ENCODE data around the gene TSPEAR.
A peak's percentile ranks its signal among the peaks of the same experiment; 100 is the strongest.

The TSPEAR gene

DNA sequence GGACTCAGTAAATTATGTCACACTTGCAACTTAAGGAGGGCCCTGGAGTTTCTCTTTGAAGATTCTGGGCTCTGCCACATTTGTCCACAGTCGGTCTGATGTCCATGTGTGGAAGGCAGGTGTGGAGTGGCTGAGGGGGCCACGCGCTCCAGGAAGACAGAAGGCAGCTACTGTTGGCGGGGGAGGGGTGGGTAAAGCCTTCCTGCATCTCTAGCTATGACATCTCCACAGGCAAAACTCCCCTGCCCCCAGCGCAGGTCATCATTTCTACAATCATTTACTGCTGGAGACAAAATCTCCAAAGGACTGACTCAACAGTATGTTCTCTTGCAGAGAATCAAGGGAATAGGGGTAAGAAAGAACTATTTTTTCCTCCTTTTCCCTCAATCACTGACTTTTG, 11.4 kb upstream of the TSPEAR start:
- H3K4me3 ChIP-seq (ENCODE audit: insufficient read depth, low read depth, low read length), result no peak overlapping the region
- H3K27ac ChIP-seq (ENCODE audit: insufficient read depth, low read depth, low read length, poor library complexity, severe bottlenecking), result peak overlapping the region; percentile 47
- no peaks in the 10 kb centered on the region for H3K9me3 ChIP-seq (ENCODE audit: control insufficient read depth, low read length)
- peaks cover 10% of the 10 kb centered on the region for H3K27me3 ChIP-seq (ENCODE audit: control insufficient read depth, insufficient read depth, low read length, poor library complexity, severe bottlenecking)
- WGBS, 2 experiments, result 66 to 75% methylated on average over 5 of the region's 5 CpGs
- H3K4me1 ChIP-seq (ENCODE audit: control insufficient read depth, insufficient read depth, low read length), result peaks cover 10% of the 10 kb centered on the region
- no peaks in the 10 kb centered on the region for H3K36me3 ChIP-seq (ENCODE audit: control insufficient read depth, insufficient read depth, low read length)

GRCh38 chr21:44720170-44720569, 8.8 kb upstream of the TSPEAR start:
- Histone ChIP-seq H3K27me3 (ENCODE audit: control insufficient read depth, insufficient read depth, low read length, poor library complexity, severe bottlenecking) (peaks cover 10% of the 10 kb centered on the region), H3K4me1 (ENCODE audit: control insufficient read depth, insufficient read depth, low read length) (peaks cover 10% of the 10 kb centered on the region), H3K36me3 (ENCODE audit: control insufficient read depth, insufficient read depth, low read length) (no peaks in the 10 kb centered on the region), H3K4me3 (ENCODE audit: insufficient read depth, low read depth, low read length) (no peak overlapping the region), H3K27ac (ENCODE audit: insufficient read depth, low read depth, low read length, poor library complexity, severe bottlenecking) (no peak overlapping the region), H3K9me3 (ENCODE audit: control insufficient read depth, low read length) (no peaks in the 10 kb centered on the region)
- WGBS, 2 experiments, result 88 to 96% methylated on average over 1 of the region's 2 CpGs

- Histone ChIP-seq H3K36me3 (ENCODE audit: control insufficient read depth, insufficient read depth, low read length) (no peaks in the 10 kb centered on the region), H3K4me3 (ENCODE audit: insufficient read depth, low read depth, low read length) (no peak overlapping the region), H3K4me1 (ENCODE audit: control insufficient read depth, insufficient read depth, low read length) (peaks cover 19% of the 10 kb centered on the region), H3K27ac (ENCODE audit: insufficient read depth, low read depth, low read length, poor library complexity, severe bottlenecking) (no peak overlapping the region), H3K9me3 (ENCODE audit: control insufficient read depth, low read length) (no peaks in the 10 kb centered on the region), H3K27me3 (ENCODE audit: control insufficient read depth, insufficient read depth, low read length, poor library complexity, severe bottlenecking) (peaks cover 10% of the 10 kb centered on the region)
- 60 to 69% methylated on average over 6 of the region's 6 CpGs for WGBS, 2 experiments
These were observed 7.2 kb upstream of the TSPEAR start for GRCh38 chr21:44718571-44718970.

DNA sequence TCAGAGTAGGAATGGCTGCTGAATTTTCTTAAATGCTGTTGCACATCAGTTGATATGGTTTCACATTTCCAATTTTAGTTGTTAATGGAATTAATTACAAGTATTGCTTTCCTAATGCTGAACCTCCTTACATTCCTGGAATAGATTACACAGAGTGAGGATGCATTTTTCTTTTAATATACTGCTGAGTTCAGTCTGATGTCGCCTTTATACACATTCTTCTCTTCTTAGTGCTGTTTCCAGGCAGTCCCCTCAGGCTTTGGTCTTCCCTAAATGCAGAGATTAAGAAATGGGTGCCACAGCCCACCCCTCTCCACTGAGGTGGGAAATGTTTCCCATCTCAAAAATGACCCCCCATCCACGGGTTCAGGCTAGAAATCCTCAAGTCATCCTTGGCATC, 6.7 kb upstream of the TSPEAR start:
- 77 to 82% methylated on average over 2 of the region's 2 CpGs for WGBS, 2 experiments
- Histone ChIP-seq H3K4me3 (ENCODE audit: insufficient read depth, low read depth, low read length) (no peak overlapping the region), H3K4me1 (ENCODE audit: control insufficient read depth, insufficient read depth, low read length) (peaks cover 21% of the 10 kb centered on the region), H3K36me3 (ENCODE audit: control insufficient read depth, insufficient read depth, low read length) (no peaks in the 10 kb centered on the region), H3K27me3 (ENCODE audit: control insufficient read depth, insufficient read depth, low read length, poor library complexity, severe bottlenecking) (peaks cover 10% of the 10 kb centered on the region), H3K27ac (ENCODE audit: insufficient read depth, low read depth, low read length, poor library complexity, severe bottlenecking) (no peak overlapping the region), H3K9me3 (ENCODE audit: control insufficient read depth, low read length) (no peaks in the 10 kb centered on the region)

GRCh38 chr21:44716984-44717383, 5.6 kb upstream of the TSPEAR start:
- no peaks in the 10 kb centered on the region for H3K36me3 ChIP-seq (ENCODE audit: control insufficient read depth, insufficient read depth, low read length)
- no peak overlapping the region for H3K4me3 ChIP-seq (ENCODE audit: insufficient read depth, low read depth, low read length)
- H3K27me3 ChIP-seq (ENCODE audit: control insufficient read depth, insufficient read depth, low read length, poor library complexity, severe bottlenecking), result peaks cover 20% of the 10 kb centered on the region
- no peak overlapping the region for H3K27ac ChIP-seq (ENCODE audit: insufficient read depth, low read depth, low read length, poor library complexity, severe bottlenecking)
- no peaks in the 10 kb centered on the region for H3K9me3 ChIP-seq (ENCODE audit: control insufficient read depth, low read length)
- H3K4me1 ChIP-seq (ENCODE audit: control insufficient read depth, insufficient read depth, low read length), result peaks cover 26% of the 10 kb centered on the region

DNA sequence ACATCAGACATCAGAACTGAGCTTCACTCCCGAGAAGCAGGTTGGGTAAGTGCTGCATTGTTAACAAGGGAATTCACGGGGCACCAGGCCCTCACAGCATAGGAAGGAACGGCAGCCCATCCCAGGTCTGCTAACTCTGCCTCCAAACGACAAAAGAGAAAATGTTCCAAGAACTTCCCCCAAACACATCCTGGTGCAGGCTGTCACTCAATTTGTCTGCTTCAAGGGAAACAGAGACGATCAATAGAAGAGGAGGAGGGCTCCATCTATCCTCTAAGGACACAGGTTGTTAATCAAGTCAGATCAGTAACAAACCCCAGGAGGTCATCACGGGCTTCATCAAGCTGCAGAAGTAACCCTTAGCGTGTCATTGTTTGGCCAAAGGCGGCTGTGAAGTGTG, 3.5 kb upstream of the TSPEAR start:
- Histone ChIP-seq H3K36me3 (ENCODE audit: control insufficient read depth, insufficient read depth, low read length) (no peaks in the 10 kb centered on the region), H3K9me3 (ENCODE audit: control insufficient read depth, low read length) (no peaks in the 10 kb centered on the region), H3K27ac (ENCODE audit: insufficient read depth, low read depth, low read length, poor library complexity, severe bottlenecking) (no peak overlapping the region), H3K4me1 (ENCODE audit: control insufficient read depth, insufficient read depth, low read length) (peaks cover 44% of the 10 kb centered on the region), H3K4me3 (ENCODE audit: insufficient read depth, low read depth, low read length) (no peak overlapping the region), H3K27me3 (ENCODE audit: control insufficient read depth, insufficient read depth, low read length, poor library complexity, severe bottlenecking) (peaks cover 41% of the 10 kb centered on the region)
- 19 to 23% methylated on average over 8 of the region's 8 CpGs for WGBS, 2 experiments

- WGBS, 2 experiments, result 93% methylated on average over 10 of the region's 10 CpGs
- no peaks in the 10 kb centered on the region for H3K36me3 ChIP-seq (ENCODE audit: control insufficient read depth, insufficient read depth, low read length)
- H3K27ac ChIP-seq (ENCODE audit: insufficient read depth, low read depth, low read length, poor library complexity, severe bottlenecking), result no peak overlapping the region
- H3K4me3 ChIP-seq (ENCODE audit: insufficient read depth, low read depth, low read length), result no peak overlapping the region
- H3K9me3 ChIP-seq (ENCODE audit: control insufficient read depth, low read length), result no peaks in the 10 kb centered on the region
- H3K27me3 ChIP-seq (ENCODE audit: control insufficient read depth, insufficient read depth, low read length, poor library complexity, severe bottlenecking), result peaks cover 51% of the 10 kb centered on the region
- peaks cover 55% of the 10 kb centered on the region for H3K4me1 ChIP-seq (ENCODE audit: control insufficient read depth, insufficient read depth, low read length)
These were observed 2.5 kb upstream of the TSPEAR start for GRCh38 chr21:44713846-44714245.

GRCh38 chr21:44713130-44713529, 1.8 kb upstream of the TSPEAR start:
- H3K4me1 ChIP-seq (ENCODE audit: control insufficient read depth, insufficient read depth, low read length), result peaks cover 58% of the 10 kb centered on the region
- H3K27me3 ChIP-seq (ENCODE audit: control insufficient read depth, insufficient read depth, low read length, poor library complexity, severe bottlenecking), result peaks cover 58% of the 10 kb centered on the region
- H3K27ac ChIP-seq (ENCODE audit: insufficient read depth, low read depth, low read length, poor library complexity, severe bottlenecking), result no peak overlapping the region
- H3K36me3 ChIP-seq (ENCODE audit: control insufficient read depth, insufficient read depth, low read length), result no peaks in the 10 kb centered on the region
- no peaks in the 10 kb centered on the region for H3K9me3 ChIP-seq (ENCODE audit: control insufficient read depth, low read length)
- WGBS, 2 experiments, result 75 to 79% methylated on average over 9 of the region's 9 CpGs
- H3K4me3 ChIP-seq (ENCODE audit: insufficient read depth, low read depth, low read length), result no peak overlapping the region

GRCh38 chr21:44712203-44713028, 1.0 kb upstream of the TSPEAR start:
- no peaks in the 10 kb centered on the region for H3K9me3 ChIP-seq (ENCODE audit: control insufficient read depth, low read length)
- 11 to 13% methylated on average over 19 to 21 of the region's 22 CpGs for WGBS, 2 experiments
- peaks cover 65% of the 10 kb centered on the region for H3K4me1 ChIP-seq (ENCODE audit: control insufficient read depth, insufficient read depth, low read length)
- H3K4me3 ChIP-seq (ENCODE audit: insufficient read depth, low read depth, low read length), result no peak overlapping the region
- peaks cover 66% of the 10 kb centered on the region for H3K27me3 ChIP-seq (ENCODE audit: control insufficient read depth, insufficient read depth, low read length, poor library complexity, severe bottlenecking)
- H3K36me3 ChIP-seq (ENCODE audit: control insufficient read depth, insufficient read depth, low read length), result no peaks in the 10 kb centered on the region
- no peak overlapping the region for H3K27ac ChIP-seq (ENCODE audit: insufficient read depth, low read depth, low read length, poor library complexity, severe bottlenecking)

- Histone ChIP-seq H3K27me3 (ENCODE audit: control insufficient read depth, insufficient read depth, low read length, poor library complexity, severe bottlenecking) (peaks cover 81% of the 10 kb centered on the region), H3K4me3 (ENCODE audit: insufficient read depth, low read depth, low read length) (no peak overlapping the region), H3K9me3 (ENCODE audit: control insufficient read depth, low read length) (no peaks in the 10 kb centered on the region), H3K4me1 (ENCODE audit: control insufficient read depth, insufficient read depth, low read length) (peaks cover 74% of the 10 kb centered on the region), H3K27ac (ENCODE audit: insufficient read depth, low read depth, low read length, poor library complexity, severe bottlenecking) (no peak overlapping the region), H3K36me3 (ENCODE audit: control insufficient read depth, insufficient read depth, low read length) (no peaks in the 10 kb centered on the region)
- 2 to 3% methylated on average over 20 of the region's 20 CpGs for WGBS, 2 experiments
These were observed 531 bp downstream of the TSPEAR start for GRCh38 chr21:44710756-44711326.

All from ectodermal cell (in vitro differentiated cells).